ENCODE results near the gene ZNF17.
"Not testable (repeated sequence)": the region's sequence is repeated elsewhere in the genome, so short reads cannot be mapped to it uniquely, and the experiment has no call there.

The ZNF17 gene
- long read RNA-seq, donor 1, partial matches to known transcripts = 0 of 2 reads
- long read RNA-seq, donor 1, other reads (novel, unspliced or antisense) = 0 of 2 reads
- long read RNA-seq, donor 2, partial matches to known transcripts = 0 of 3 reads
- long read RNA-seq, donor 2, other reads (novel, unspliced or antisense) = 0 of 3 reads
- long read RNA-seq, donor 3, partial matches to known transcripts = 0 of 1 reads
- long read RNA-seq, donor 3, other reads (novel, unspliced or antisense) = 0 of 1 reads
- long read RNA-seq, donor 4, partial matches to known transcripts = 0 of 6 reads
- long read RNA-seq, donor 4, other reads (novel, unspliced or antisense) = 0 of 6 reads
- long read RNA-seq, donor 5, transcript ZNF17-207 (1 exons, 2,750 nt) = major isoform, 6 of 8 reads
- long read RNA-seq, donor 5, partial matches to known transcripts = 0 of 8 reads
- long read RNA-seq, donor 5, other reads (novel, unspliced or antisense) = 0 of 8 reads
- long read RNA-seq, donor 6, partial matches to known transcripts = 0 of 5 reads
- long read RNA-seq, donor 6, other reads (novel, unspliced or antisense) = 0 of 5 reads
- long read RNA-seq, donor 7, partial matches to known transcripts = 0 of 5 reads
- long read RNA-seq, donor 7, other reads (novel, unspliced or antisense) = 0 of 5 reads
- long read RNA-seq, donor 8, partial matches to known transcripts = 0 of 5 reads
- long read RNA-seq, donor 8, other reads (novel, unspliced or antisense) = 0 of 5 reads

- DNase-seq = peak; percentile 75
These were observed at the start of gene ZNF17 for GRCh38 chr19:57410877-57411671. TSS of gene ZNF17 (plus strand) at chr19:57411161. CDS start at chr19:57413616, 2,455 bp downstream.

GRCh38 chr19:57362419-57362818 is 48.5 kb upstream of the ZNF17 start:
- DNase-seq = peak; percentile 7

- peak; percentile 88 for DNase-seq
These were observed 47.8 kb upstream of the ZNF17 start, which contains the start of the genes TRAPPC2B and ZNF547 for GRCh38 chr19:57362997-57363687. TSS of gene TRAPPC2B (plus strand) at chr19:57363551. CDS start at chr19:57364834, 1,283 bp downstream. TSS of gene ZNF547 (plus strand) at chr19:57363551. CDS start at chr19:57368556, 5,005 bp downstream.

- peak; percentile 49 for DNase-seq
These were observed 47.2 kb upstream of the ZNF17 start for GRCh38 chr19:57363688-57364181.

GRCh38 chr19:57366776-57367175 is 44.2 kb upstream of the ZNF17 start:
- no peak for DNase-seq

- DNase-seq = no peak
These were observed 36.8 kb upstream of the ZNF17 start for GRCh38 chr19:57374179-57374578.

GRCh38 chr19:57374647-57375046 is 36.3 kb upstream of the ZNF17 start:
- not testable (repeated sequence) for DNase-seq

- DNase-seq = no peak
These were observed 34.8 kb upstream of the ZNF17 start for GRCh38 chr19:57376151-57376550.

- no peak for DNase-seq
These were observed 33.3 kb upstream of the ZNF17 start for GRCh38 chr19:57377498-57378146.

- DNase-seq = no peak
These were observed 30.0 kb upstream of the ZNF17 start for GRCh38 chr19:57380923-57381322.

- no peak for DNase-seq
These were observed 28.0 kb upstream of the ZNF17 start for GRCh38 chr19:57382806-57383488.

- DNase-seq = no peak
These were observed 21.7 kb upstream of the ZNF17 start for GRCh38 chr19:57389194-57389729.

- peak; percentile 85 for DNase-seq
These were observed 21.0 kb upstream of the ZNF17 start, which contains the start of gene ZNF548 for GRCh38 chr19:57389730-57390598. TSS of gene ZNF548 (plus strand) at chr19:57389854. CDS start at chr19:57390100, 246 bp downstream.

GRCh38 chr19:57395710-57396109 is 15.3 kb upstream of the ZNF17 start:
- DNase-seq = no peak

- DNase-seq = no peak
These were observed 12.1 kb upstream of the ZNF17 start for GRCh38 chr19:57398868-57399267.

- DNase-seq = no peak
These were observed 7.0 kb upstream of the ZNF17 start for GRCh38 chr19:57403737-57404563.

- DNase-seq = peak; percentile 47
These were observed 4.3 kb upstream of the ZNF17 start for GRCh38 chr19:57406516-57407123.

GRCh38 chr19:57419439-57419838 is 8.5 kb downstream of the ZNF17 start:
- DNase-seq = no peak
